ENCODE measurements around the gene DUS1L. TPM values are rescaled to one million over a fixed set of nuclear protein-coding genes. Genes with fewer than 3 reads are reported as not detected.

The DUS1L gene
- total RNA-seq, 4 donors from 2014 or later = 73.6 to 207 (median 122) TPM

- Histone ChIP-seq H3K4me3 (no peak overlapping the region), H3K36me3 (peaks cover 0 to 93% (median 0%) of the 10 kb centered on the region in 3 donors), H3K4me1 (no peaks in the 10 kb centered on the region), H3K27me3 (no peaks in the 10 kb centered on the region), H3K27ac (no peak overlapping the region), H3K9me3 (no peaks in the 10 kb centered on the region)
- DNase-seq = no peak
- TF ChIP-seq, protein P1, sequence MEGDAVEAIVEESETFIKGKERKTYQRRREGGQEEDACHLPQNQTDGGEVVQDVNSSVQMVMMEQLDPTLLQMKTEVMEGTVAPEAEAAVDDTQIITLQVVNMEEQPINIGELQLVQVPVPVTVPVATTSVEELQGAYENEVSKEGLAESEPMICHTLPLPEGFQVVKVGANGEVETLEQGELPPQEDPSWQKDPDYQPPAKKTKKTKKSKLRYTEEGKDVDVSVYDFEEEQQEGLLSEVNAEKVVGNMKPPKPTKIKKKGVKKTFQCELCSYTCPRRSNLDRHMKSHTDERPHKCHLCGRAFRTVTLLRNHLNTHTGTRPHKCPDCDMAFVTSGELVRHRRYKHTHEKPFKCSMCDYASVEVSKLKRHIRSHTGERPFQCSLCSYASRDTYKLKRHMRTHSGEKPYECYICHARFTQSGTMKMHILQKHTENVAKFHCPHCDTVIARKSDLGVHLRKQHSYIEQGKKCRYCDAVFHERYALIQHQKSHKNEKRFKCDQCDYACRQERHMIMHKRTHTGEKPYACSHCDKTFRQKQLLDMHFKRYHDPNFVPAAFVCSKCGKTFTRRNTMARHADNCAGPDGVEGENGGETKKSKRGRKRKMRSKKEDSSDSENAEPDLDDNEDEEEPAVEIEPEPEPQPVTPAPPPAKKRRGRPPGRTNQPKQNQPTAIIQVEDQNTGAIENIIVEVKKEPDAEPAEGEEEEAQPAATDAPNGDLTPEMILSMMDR (IDR thresholded peaks at IDR 0.05) = no peak
- no peak for TF ChIP-seq POLR2A (IDR thresholded peaks at IDR 0.05)
Measured at GRCh38 chr17:82082456-82082855, 16.9 kb upstream of the DUS1L start.

GRCh38 chr17:82081966-82082365, 16.4 kb upstream of the DUS1L start:
- no peak for TF ChIP-seq POLR2A (IDR thresholded peaks at IDR 0.05)
- TF ChIP-seq, protein P1 (IDR thresholded peaks at IDR 0.05) = no peak
- H3K9me3 ChIP-seq = no peaks in the 10 kb centered on the region
- H3K27ac ChIP-seq = no peak overlapping the region
- H3K36me3 ChIP-seq = peaks cover 0 to 88% (median 0%) of the 10 kb centered on the region in 3 donors
- no peaks in the 10 kb centered on the region for H3K27me3 ChIP-seq
- H3K4me1 ChIP-seq = no peaks in the 10 kb centered on the region
- H3K4me3 ChIP-seq = no peak overlapping the region
- DNase-seq = no peak

DNA sequence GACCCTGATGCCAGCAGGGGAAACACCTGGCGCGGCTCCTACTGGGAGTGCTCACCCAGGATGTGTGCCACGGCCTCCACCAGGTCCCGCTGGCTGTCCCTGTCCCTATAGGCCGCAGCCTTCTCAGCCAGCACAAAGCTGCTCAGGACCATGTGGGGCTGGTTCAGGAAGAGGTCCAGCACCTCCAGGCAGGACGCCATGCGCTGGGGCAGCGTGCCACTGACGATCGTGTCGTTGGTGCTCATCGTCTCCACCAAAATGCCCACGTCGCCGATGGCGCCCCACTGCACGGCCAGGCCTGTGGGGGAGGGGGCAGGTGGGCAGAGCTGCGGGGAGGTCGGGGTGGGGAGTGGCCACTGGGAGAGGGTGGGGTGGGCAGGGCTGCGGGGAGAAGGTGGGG, 15.9 kb upstream of the DUS1L start:
- Histone ChIP-seq H3K4me3 (no peak overlapping the region), H3K9me3 (no peaks in the 10 kb centered on the region), H3K27me3 (no peaks in the 10 kb centered on the region), H3K27ac (no peak overlapping the region), H3K36me3 (peaks cover 0 to 84% (median 0%) of the 10 kb centered on the region in 3 donors), H3K4me1 (no peaks in the 10 kb centered on the region)
- no peak for TF ChIP-seq POLR2A (IDR thresholded peaks at IDR 0.05)
- TF ChIP-seq, protein P1 (IDR thresholded peaks at IDR 0.05) = no peak
- DNase-seq = no peak

DNA sequence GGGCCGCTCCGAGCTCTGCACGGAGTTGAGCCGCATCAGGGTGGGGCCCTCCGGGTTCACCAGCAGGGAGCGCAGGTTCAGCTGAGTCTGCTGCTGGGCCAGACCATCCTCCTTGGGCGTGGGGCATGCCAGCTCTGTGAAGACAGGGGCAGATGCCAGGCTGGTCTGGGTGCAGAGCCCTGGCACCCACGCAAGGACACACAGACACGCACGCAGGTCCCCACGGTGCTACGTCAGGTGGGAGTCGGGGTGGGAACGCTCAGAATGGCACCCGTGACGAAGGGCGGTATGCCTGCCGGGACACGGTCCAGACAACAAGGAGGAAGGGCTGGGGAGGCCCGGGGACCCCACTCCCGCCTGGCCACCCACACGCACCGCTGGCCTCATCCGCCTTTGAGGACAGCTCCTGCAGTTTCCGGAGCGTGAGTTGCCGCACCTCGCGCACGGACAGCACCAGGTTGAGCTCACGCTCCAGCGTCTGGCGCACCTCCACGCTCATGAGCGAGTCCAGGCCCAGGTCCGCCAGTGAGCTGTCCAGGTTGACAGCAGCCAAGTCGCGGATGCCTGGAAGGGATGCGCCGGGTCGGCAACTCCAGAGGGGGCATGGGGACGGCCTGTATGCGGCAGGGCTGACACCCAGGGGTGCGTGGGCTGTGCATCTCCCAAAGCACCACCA, 15.3 kb upstream of the DUS1L start:
- TF ChIP-seq, protein P1 (IDR thresholded peaks at IDR 0.05) = no peak
- no peak for TF ChIP-seq POLR2A (IDR thresholded peaks at IDR 0.05)
- Histone ChIP-seq H3K36me3 (peaks cover 0 to 78% (median 0%) of the 10 kb centered on the region in 3 donors), H3K9me3 (no peaks in the 10 kb centered on the region), H3K4me1 (no peaks in the 10 kb centered on the region), H3K4me3 (no peak overlapping the region), H3K27ac (no peak overlapping the region), H3K27me3 (no peaks in the 10 kb centered on the region)
- DNase-seq = no peak

GRCh38 chr17:82080048-82080788, 14.6 kb upstream of the DUS1L start:
- Histone ChIP-seq H3K4me1 (no peaks in the 10 kb centered on the region), H3K36me3 (peaks cover 0 to 71% (median 0%) of the 10 kb centered on the region in 3 donors), H3K4me3 (no peak overlapping the region), H3K27ac (no peak overlapping the region), H3K27me3 (no peaks in the 10 kb centered on the region), H3K9me3 (no peaks in the 10 kb centered on the region)
- no peak for DNase-seq
- no peak for TF ChIP-seq POLR2A (IDR thresholded peaks at IDR 0.05)
- TF ChIP-seq, protein P1 (IDR thresholded peaks at IDR 0.05) = no peak
